Measurements from ENCODE around the gene RPL10A. TPM values are rescaled to one million over a fixed set of nuclear protein-coding genes. Genes with fewer than 3 reads are reported as not detected.
A peak's percentile ranks its signal among the peaks of the same experiment; 100 is the strongest.
"Not testable (repeated sequence)": the region's sequence is repeated elsewhere in the genome, so short reads cannot be mapped to it uniquely, and the experiment has no call there.

The RPL10A gene
- total RNA-seq, result 1,000 to 10,000 TPM; 2,437 to 2,507 TPM

- H3K36me3 Mint-ChIP-seq (ENCODE audit: low read depth), result peaks cover 66% of the 10 kb centered on the region
- peaks cover 39% of the 10 kb centered on the region for H3K4me1 Mint-ChIP-seq (ENCODE audit: low read depth)
- H3K9me3 Mint-ChIP-seq, result no peaks in the 10 kb centered on the region
- intact Hi-C loops (cut with micrococcal nuclease), result loop anchor here (1.0 to 5.0 kb wide), 4 partner anchors 16 to 269 kb away; partner anchors contain the start of genes ARMC12, DEF6, FANCE and PPARD
- no peaks in the 10 kb centered on the region for H3K27me3 Mint-ChIP-seq (ENCODE audit: low read depth)
- H3K27ac Mint-ChIP-seq, result peak within 1 kb of the TSS; percentile 95
- CTCF ChIA-PET, result interaction anchor here (0.6 to 3.3 kb wide), 20 partner anchors 9 to 200 kb away, joined by 3 to 13 read pairs (median 4); partner anchors contain the start of genes DEF6 and PPARD
- DNase-seq, result peak; percentile 98
- H3K4me3 Mint-ChIP-seq, result peak within 1 kb of the TSS; percentile 95
Observed at GRCh38 chr6:35468181-35468979, at the start of gene RPL10A. Gene RPL10A (plus strand): TSS chr6:35468401. CDS start chr6:35468435, 34 bp downstream.

- DNase-seq, result no peak
- H3K36me3 Mint-ChIP-seq (ENCODE audit: low read depth), result peaks cover 8% of the 10 kb centered on the region
- no peak overlapping the region for H3K4me3 Mint-ChIP-seq
- no peaks in the 10 kb centered on the region for H3K27me3 Mint-ChIP-seq (ENCODE audit: low read depth)
- intact Hi-C loops (cut with micrococcal nuclease), result loop anchor here (2.0 kb wide), 1 partner anchor 77 kb away; the partner anchor contains the start of gene PPARD
- H3K27ac Mint-ChIP-seq, result peak overlapping the region; percentile 63
- CTCF ChIA-PET, result interaction anchor here (0.6 to 3.0 kb wide), 5 partner anchors 8 to 122 kb away, joined by 3 to 19 read pairs (median 7); partner anchors contain the start of genes DEF6 and FANCE
- no peaks in the 10 kb centered on the region for H3K9me3 Mint-ChIP-seq
- peaks cover 33% of the 10 kb centered on the region for H3K4me1 Mint-ChIP-seq (ENCODE audit: low read depth)
Observed at GRCh38 chr6:35419417-35419816, 48.8 kb upstream of the RPL10A start.

DNA sequence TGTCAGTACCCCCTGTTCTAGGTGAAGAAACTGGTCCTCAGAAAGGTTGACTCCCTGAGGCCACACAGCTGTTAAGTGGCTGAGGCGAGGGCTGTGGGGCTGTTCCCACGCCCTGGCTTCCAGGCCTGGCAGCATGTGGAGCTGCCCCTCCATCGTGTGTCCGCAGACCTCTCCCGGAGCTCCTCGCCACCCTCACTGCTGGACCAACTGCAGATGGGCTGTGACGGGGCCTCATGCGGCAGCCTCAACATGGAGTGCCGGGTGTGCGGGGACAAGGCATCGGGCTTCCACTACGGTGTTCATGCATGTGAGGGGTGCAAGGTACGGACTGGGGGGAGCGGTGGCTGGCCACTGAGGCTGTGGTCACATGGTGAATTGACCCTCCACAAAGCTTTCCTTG lies 48.2 kb upstream of the RPL10A start:
- CTCF ChIA-PET, result interaction anchor here (2.4 to 3.0 kb wide), 2 partner anchors 30 to 123 kb away, joined by 11 to 19 read pairs; partner anchors contain the start of genes DEF6 and FANCE
- Mint-ChIP-seq H3K9me3 (no peaks in the 10 kb centered on the region), H3K4me3 (no peak overlapping the region), H3K36me3 (ENCODE audit: low read depth) (peaks cover 12% of the 10 kb centered on the region), H3K27ac (no peak overlapping the region), H3K27me3 (ENCODE audit: low read depth) (no peaks in the 10 kb centered on the region), H3K4me1 (ENCODE audit: low read depth) (peaks cover 30% of the 10 kb centered on the region)
- intact Hi-C loops (cut with micrococcal nuclease), result loop anchor here (2.0 kb wide), 1 partner anchor 77 kb away; the partner anchor contains the start of gene PPARD
- DNase-seq, result no peak

GRCh38 chr6:35425284-35425683 lies 42.9 kb upstream of the RPL10A start:
- Mint-ChIP-seq H3K27me3 (ENCODE audit: low read depth) (no peaks in the 10 kb centered on the region), H3K4me3 (no peak overlapping the region), H3K4me1 (ENCODE audit: low read depth) (no peaks in the 10 kb centered on the region), H3K36me3 (ENCODE audit: low read depth) (peaks cover 28% of the 10 kb centered on the region), H3K9me3 (peaks cover 16% of the 10 kb centered on the region), H3K27ac (no peak overlapping the region)
- intact Hi-C loops (cut with micrococcal nuclease), result no loop called here
- no peak for DNase-seq
- CTCF ChIA-PET, result no interaction called here

- DNase-seq, result no peak
- CTCF ChIA-PET, result interaction anchor here (2.8 kb wide), 1 partner anchor 23 kb away, joined by 8 read pairs; no protein-coding TSS in a partner anchor
- no peaks in the 10 kb centered on the region for H3K4me1 Mint-ChIP-seq (ENCODE audit: low read depth)
- peaks cover 28% of the 10 kb centered on the region for H3K36me3 Mint-ChIP-seq (ENCODE audit: low read depth)
- intact Hi-C loops (cut with micrococcal nuclease), result no loop called here
- H3K27me3 Mint-ChIP-seq (ENCODE audit: low read depth), result no peaks in the 10 kb centered on the region
- no peak overlapping the region for H3K4me3 Mint-ChIP-seq
- H3K9me3 Mint-ChIP-seq, result peaks cover 16% of the 10 kb centered on the region
- H3K27ac Mint-ChIP-seq, result no peak overlapping the region
Observed at GRCh38 chr6:35426074-35426473, 42.1 kb upstream of the RPL10A start.

DNA sequence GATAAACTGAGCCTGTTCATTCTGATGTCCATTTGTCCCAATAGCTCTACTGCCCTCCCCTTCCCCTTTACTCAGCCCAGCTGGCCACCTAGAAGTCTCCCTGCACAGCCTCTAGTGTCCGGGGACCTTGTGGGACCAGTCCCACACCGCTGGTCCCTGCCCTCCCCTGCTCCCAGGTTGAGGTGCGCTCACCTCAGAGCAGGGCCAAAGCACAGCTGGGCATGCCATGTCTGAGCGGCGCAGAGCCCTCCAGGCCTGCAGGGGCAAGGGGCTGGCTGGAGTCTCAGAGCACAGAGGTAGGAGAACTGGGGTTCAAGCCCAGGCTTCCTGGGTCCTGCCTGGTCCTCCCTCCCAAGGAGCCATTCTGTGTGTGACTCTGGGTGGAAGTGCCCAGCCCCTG lies 40.8 kb upstream of the RPL10A start:
- H3K36me3 Mint-ChIP-seq (ENCODE audit: low read depth), result peaks cover 28% of the 10 kb centered on the region
- CTCF ChIA-PET, result interaction anchor here (0.8 to 2.8 kb wide), 3 partner anchors 9 to 220 kb away, joined by 3 to 8 read pairs (median 3); no protein-coding TSS in a partner anchor

GRCh38 chr6:35427851-35428321 lies 40.3 kb upstream of the RPL10A start:
- peaks cover 16% of the 10 kb centered on the region for H3K9me3 Mint-ChIP-seq
- H3K4me1 Mint-ChIP-seq (ENCODE audit: low read depth), result no peaks in the 10 kb centered on the region
- intact Hi-C loops (cut with micrococcal nuclease), result no loop called here

More for the DNA sequence above, 40.8 kb upstream of the RPL10A start:
- Mint-ChIP-seq H3K9me3 (peaks cover 16% of the 10 kb centered on the region), H3K4me3 (no peak overlapping the region), H3K27ac (no peak overlapping the region), H3K27me3 (ENCODE audit: low read depth) (no peaks in the 10 kb centered on the region), H3K4me1 (ENCODE audit: low read depth) (no peaks in the 10 kb centered on the region)
- DNase-seq, result no peak
- intact Hi-C loops (cut with micrococcal nuclease), result no loop called here

DNA sequence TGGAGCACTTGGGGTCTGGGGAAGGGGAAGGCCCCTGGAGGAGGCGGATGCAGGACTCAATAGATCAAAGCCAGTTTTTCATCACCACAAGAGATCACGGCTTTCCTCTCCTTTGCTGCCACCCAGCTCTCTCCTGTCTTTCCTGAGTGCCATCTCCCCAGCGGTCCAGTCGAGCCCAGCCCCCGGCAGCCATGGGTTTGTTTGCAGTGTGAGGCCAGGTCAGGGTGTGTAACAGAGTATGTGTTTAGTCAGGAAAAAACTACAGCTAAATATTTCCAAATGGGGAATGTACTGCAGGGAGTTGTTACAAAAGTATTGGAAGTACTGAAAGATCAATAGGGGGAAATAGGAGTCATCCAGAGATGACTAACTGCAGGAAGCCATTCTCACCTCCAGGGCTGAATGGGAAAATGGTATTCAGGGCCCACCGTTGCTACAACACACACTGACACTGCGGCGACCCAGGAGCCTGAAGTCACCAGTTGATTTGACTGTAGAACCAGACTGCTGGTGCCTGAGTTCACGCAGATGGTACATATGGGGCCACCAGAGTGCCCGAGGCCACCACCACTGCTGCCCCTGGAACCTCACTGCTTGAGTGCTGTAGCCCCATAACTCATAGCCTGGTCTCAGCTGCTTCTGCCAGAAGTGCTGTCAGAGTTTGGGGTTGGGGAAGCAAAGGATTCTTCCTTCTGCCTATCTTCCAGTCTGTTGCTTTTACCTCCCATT lies 39.6 kb upstream of the RPL10A start:
- no peak for DNase-seq
- H3K4me1 Mint-ChIP-seq (ENCODE audit: low read depth), result no peaks in the 10 kb centered on the region
- no peaks in the 10 kb centered on the region for H3K27me3 Mint-ChIP-seq (ENCODE audit: low read depth)
- no peak overlapping the region for H3K4me3 Mint-ChIP-seq
- intact Hi-C loops (cut with micrococcal nuclease), result no loop called here
- no peak overlapping the region for H3K27ac Mint-ChIP-seq
- H3K9me3 Mint-ChIP-seq, result peaks cover 16% of the 10 kb centered on the region
- CTCF ChIA-PET, result interaction anchor here (0.5 to 2.8 kb wide), 2 partner anchors 12 to 20 kb away, joined by 6 to 8 read pairs; no protein-coding TSS in a partner anchor
- peaks cover 28% of the 10 kb centered on the region for H3K36me3 Mint-ChIP-seq (ENCODE audit: low read depth)

More at GRCh38 chr6:35427851-35428321, 40.3 kb upstream of the RPL10A start:
- CTCF ChIA-PET, result interaction anchor here (0.8 to 2.8 kb wide), 3 partner anchors 9 to 220 kb away, joined by 3 to 8 read pairs (median 3); no protein-coding TSS in a partner anchor
- no peak for DNase-seq
- H3K4me3 Mint-ChIP-seq, result no peak overlapping the region
- no peak overlapping the region for H3K27ac Mint-ChIP-seq
- peaks cover 28% of the 10 kb centered on the region for H3K36me3 Mint-ChIP-seq (ENCODE audit: low read depth)
- H3K27me3 Mint-ChIP-seq (ENCODE audit: low read depth), result no peaks in the 10 kb centered on the region

DNA sequence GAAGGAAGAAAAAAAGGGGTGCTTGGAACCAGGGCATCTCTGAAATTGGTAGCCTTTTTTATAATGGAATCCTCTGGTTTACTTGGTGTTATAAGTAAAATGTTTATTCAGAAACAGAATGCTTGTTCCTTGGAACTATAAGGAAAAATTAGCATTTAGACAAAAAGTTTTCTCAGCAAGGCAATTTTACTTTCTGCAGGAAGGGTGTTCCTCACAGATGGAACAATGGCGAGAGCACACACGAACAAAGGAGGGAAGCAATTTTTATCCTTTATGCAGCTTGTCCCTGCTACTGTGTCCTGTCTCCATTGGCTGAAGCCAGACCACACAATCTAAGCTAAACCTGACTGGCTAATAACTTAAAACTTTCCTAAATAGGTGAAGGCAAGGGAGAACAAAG lies 38.7 kb upstream of the RPL10A start:
- DNase-seq, result no peak
- peaks cover 28% of the 10 kb centered on the region for H3K36me3 Mint-ChIP-seq (ENCODE audit: low read depth)
- CTCF ChIA-PET, result interaction anchor here (1.6 kb wide), 1 partner anchor 20 kb away, joined by 3 read pairs; no protein-coding TSS in a partner anchor
- H3K4me1 Mint-ChIP-seq (ENCODE audit: low read depth), result no peaks in the 10 kb centered on the region
- H3K9me3 Mint-ChIP-seq, result peaks cover 16% of the 10 kb centered on the region
- H3K27me3 Mint-ChIP-seq (ENCODE audit: low read depth), result no peaks in the 10 kb centered on the region
- no peak overlapping the region for H3K4me3 Mint-ChIP-seq
- no peak overlapping the region for H3K27ac Mint-ChIP-seq
- intact Hi-C loops (cut with micrococcal nuclease), result no loop called here

DNA sequence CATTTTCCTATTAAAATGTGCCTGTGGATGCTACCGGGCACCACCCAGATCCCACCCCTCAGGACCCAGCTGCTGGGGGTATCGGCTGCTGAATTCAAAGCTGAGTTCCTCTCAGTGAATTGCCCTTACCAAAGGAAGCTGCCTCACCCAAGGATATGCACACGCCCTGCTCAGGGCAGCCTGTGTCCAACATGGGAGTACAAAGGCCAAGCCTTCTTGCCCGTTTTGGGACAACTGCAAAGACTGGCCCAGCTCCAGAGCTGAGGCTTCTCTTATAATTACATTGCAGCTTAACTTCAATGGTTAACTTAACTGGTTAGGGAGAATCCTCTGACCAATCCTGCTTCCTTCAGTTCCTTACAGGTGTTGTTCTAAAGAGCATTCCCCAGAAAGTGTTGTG lies 35.9 kb upstream of the RPL10A start:
- H3K36me3 Mint-ChIP-seq (ENCODE audit: low read depth), result peaks cover 14% of the 10 kb centered on the region
- CTCF ChIA-PET, result interaction anchor here (1.0 kb wide), 1 partner anchor 135 kb away, joined by 4 read pairs; the partner anchor contains the start of gene DEF6
- no peaks in the 10 kb centered on the region for H3K27me3 Mint-ChIP-seq (ENCODE audit: low read depth)
- H3K27ac Mint-ChIP-seq, result no peak overlapping the region
- H3K9me3 Mint-ChIP-seq, result peaks cover 16% of the 10 kb centered on the region
- intact Hi-C loops (cut with micrococcal nuclease), result no loop called here
- no peak overlapping the region for H3K4me3 Mint-ChIP-seq
- no peaks in the 10 kb centered on the region for H3K4me1 Mint-ChIP-seq (ENCODE audit: low read depth)
- DNase-seq, result no peak

DNA sequence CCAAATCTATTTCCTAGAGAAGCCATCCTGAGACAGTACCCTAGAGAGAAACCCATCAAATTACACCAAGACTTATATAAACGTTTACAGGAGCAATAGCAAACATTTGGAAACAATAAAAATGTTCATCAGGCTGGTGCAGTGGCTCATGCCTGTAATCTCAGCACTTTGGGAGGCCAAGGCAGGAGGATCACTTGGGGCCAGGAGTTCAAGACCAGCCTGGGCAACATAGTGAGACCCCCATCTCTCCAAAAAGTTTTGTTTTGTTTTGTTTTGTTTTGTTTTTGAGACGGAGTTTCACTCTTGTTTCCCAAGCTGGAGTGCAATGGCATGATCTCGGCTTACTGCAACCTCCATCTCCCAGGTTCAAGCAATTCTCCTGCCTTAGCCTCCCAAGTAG lies 35.5 kb upstream of the RPL10A start:
- DNase-seq; intact Hi-C loops (cut with micrococcal nuclease); H3K4me1 Mint-ChIP-seq (ENCODE audit: low read depth); CTCF ChIA-PET; H3K27ac Mint-ChIP-seq; H3K27me3 Mint-ChIP-seq (ENCODE audit: low read depth); H3K4me3 Mint-ChIP-seq: not testable (repeated sequence)
- peaks cover 16% of the 10 kb centered on the region for H3K9me3 Mint-ChIP-seq
- peaks cover 10% of the 10 kb centered on the region for H3K36me3 Mint-ChIP-seq (ENCODE audit: low read depth)
